Inflammatory macrophage treated with lipopolysaccharide for 1 hour (primary cell): ENCODE results near the gene IPPK.

Experiments used
- DNase-seq, 2 donors: peaks; one replicate each; pipeline ENCODE4 v3.0.0-alpha.2; 2020 to 2022

The IPPK gene

DNA sequence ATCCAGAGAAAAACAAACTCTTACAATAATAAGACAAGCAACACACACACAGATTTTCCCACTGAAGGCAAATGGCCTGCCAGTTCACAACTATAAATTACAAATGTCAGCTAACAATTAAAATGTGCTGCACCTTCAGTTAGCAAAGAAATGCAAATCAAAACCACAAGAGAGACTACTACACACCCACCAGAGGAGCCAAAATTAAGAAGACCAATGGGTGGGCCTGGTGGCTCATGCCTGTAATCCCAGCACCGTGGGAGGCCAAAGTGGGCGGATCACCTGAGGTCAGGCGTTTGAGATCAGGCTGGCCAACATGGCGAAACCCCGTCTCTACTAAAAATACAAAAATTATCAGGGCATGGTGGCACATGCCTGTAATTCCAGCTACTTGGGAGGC lies 15.1 kb upstream of the IPPK start:
- no peak for DNase-seq

DNA sequence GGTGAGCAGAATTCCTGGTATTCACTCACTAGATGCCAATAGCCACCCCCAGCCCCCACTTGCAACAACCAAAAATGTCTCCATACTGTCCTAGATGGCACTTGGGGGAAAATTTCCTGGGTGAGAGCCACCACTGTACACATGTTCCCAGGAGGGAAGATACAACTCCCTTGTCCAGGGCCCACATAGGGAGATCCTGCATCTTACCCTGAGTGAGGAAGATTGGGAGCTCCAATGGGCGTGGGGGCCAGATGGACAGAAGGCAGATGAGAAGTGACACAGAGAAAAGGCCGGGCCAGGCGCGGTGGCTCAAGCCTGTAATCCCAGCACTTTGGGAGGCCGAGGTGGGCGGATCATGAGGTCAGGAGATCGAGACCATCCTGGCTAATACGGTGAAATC lies 12.3 kb upstream of the IPPK start:
- DNase-seq = no peak

DNA sequence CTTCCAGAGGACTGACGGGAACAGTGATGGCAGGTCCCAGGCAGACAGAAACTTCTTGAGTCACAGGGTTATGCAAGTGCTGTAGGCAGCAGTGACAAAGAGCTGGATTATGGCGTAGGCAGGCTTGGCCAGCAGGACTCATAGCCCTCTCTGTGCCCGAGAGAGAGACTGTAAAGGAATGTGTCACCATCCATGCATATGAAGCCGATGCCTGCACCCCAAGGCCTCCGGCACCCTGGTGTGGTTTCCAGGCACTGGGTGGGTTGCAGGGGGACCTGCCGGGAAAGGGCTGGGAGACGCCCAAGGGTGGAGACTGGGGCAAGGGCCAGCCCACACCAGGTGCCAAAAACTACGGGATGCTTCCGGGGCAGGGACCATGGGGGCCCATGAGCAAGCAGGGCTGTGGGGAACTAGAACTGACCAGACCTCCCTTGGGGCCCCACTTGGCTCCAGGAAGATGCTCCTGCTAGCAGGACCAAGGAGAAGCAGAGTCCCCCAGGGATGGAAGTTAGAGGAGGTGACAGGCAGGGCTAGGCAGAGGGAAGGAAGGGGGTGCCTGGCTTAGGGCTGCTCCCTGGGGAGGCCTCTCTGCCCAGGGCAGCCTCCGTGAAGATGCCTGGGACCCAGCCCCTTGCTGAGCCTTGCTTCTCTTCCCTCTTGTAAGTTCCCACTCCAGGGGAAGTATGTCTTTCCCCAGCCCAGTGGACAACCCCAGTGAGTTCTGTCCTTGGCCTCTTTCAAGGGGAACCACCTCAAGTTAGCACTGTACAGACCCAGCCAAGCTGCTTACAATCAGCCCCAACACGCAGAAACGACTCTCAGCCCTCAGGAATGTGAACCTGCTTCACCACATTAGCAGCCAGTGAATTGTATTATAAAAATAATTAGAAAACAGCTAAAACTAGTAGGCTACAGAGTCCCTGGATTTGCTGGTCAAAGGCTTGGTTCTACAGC lies 10.5 kb upstream of the IPPK start:
- DNase-seq = peak in 1 of 2 donors; percentile 38

DNA sequence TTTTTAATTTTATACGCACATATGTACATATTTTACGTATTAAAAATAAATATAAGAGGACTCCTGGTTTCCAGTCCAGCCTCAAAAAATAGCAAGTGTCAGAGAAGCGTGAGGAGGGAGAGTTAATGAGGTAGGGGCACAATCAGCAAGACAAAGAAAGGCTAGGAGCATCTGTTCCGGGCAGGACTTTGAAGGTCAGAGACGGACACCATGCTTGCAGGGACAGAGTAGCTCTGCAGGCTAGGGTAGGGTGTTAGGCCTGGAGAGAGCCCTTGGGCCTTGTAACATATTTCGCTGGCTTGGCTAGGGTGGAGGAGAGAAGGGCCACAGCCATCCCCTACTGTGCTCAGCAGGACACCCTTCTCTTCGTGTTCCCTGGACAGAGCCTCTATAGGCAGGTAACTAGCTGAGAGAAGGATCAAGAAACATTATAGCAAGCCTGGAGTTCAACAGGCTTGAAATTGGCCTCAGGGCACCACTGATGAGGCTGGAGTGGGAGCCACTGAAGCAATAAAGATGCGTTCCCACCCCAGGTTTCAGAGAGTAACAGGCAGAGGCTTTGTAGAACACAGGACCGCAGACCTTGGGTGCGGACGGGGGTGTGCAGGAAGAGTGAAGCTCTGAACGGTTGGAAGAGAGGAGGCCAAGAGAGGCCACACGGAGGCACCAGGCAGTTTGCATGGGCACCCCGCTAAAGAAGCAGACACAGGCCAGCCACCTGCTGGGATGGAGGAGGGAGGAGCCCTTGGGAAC lies 9.7 kb upstream of the IPPK start:
- no peak for DNase-seq

DNA sequence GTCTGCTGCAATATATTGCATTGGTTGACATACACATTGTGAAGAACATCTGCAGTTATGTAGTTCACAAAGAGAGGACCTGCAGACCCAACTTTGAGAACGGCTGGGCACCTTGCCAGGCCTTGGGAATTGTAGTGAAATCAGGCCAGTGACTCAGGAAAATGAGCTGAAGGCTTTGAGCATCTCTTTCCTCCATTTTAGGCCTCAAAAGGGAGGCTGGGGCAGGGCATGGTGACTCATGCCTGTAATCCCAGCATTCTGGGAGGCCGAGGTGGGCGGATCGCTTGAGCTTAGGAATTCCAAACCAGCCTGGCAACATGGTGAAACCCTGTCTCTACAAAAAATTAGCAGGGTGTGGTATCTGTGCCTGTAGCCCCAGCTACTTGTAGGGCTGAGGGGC lies 1.4 kb upstream of the IPPK start:
- DNase-seq = no peak

DNA sequence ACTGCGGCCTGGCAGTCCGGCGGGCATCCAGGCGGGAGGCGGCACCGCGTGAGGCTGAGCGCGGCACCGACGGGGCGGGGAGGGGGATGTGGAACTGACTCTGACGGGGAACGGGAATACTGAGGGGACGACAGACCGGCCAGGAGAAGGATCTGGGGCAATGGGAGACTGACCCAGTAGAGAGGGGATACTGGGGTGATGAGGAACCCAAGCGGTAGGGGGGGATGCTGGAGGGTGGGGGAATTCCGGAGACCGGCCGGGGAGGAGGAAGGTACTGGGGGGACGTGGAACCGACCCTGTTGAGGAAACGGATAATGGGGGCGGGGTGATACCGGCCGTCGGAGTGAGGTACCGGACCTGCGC lies 423 bp downstream of the IPPK start:
- peak; percentile 36 to 51 for DNase-seq

DNA sequence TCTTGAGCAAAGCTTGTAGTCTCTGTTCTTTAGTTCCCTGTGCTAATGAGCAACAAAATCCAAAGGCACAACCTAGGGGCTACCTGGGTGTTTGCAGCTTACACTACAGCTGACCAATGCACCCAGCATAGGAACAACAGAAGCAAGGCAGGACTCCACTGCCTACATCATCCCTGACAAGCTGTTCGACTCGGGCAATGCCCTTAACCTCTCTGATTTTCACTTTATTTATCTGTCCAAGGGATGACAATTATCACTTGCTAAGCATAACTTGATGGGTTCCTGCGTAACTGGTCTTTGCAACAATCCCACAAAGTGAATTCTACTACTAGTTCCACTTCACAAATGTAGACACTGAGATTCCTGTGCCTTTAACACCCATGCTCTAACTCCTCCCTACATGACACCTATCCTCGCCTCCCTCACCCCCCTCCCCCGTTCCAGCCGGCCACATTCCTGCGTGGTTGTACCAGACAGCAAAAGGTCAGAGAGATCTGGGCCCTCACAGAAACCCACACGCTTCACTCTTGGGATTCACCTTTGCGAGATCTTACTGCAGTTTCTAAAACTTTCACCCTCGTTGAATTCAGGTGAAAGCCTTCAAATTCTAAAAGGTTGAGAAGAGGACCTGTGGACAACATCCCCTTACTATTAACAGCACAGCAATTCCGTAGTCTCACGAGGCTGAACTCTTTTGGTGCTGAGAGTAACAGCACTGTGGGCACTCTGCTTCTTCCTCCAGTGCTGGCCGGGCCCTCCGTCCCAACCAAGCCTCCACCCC lies 995 bp downstream of the IPPK start:
- no peak for DNase-seq

DNA sequence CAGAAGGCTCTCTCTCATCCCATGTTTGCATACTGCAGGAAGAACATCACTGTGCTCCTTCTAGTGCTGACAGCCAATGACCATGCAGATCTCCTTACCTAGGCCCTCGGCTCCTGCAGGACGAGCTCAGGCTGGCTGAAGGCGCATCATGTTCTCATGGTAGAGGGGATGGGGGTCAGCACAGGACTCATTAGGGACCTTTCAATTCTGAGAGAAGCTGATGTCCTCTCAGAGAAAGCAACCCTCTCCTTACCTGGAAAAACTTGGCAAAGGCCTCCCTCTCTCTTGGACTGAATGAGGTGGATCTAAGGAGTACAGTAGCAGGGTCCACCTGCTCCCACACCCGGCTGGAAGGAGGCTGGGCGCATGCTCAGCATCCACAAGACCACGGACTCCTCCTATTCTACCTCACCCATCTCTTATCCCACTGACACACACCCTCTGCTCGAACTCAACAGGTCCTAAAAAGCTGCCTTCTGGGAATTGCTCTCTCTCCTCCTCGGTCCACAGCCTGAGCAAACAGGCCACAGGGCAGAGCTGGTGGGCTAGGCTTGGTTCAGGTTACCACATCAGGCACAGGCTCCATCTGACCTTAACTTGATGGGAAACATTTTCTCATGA lies 2.9 kb downstream of the IPPK start:
- DNase-seq = no peak

DNA sequence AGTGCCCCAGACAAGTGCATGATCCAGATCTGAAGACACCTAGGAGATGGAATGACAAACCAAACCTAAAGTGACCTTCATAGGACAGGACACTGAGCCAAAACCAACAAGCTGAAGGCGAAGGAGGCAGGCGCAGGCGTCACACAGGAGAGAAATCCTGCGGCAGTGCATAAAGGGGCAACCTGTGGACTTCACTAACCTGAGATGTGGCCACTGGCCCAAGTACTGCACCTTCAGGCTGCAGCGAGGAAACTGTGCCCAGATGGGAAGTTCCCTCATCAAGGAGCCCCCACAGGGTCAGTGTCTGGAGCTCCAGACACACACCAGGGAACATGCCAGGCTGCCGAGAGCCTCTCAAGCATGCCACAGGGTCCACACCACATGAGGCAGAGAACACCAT lies 3.7 kb downstream of the IPPK start:
- no peak for DNase-seq

DNA sequence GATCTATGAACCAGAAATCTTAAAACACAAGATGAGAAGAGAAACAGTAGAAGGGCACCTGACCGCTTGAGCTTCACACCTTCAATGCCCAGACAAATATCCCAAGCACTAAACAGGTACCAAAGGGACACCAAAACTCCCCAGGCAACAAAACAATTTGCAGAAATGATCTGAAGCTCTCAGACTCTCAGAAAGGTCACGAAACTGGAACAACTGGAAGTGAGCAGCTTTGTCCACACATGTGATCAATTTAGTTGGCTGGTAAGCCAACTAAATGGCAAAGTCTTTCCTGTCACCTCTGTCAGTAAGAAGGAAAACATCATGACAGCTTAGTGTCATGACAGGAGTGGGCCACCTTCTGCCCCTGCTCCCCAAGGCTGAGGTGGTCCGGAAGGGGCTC lies 4.1 kb downstream of the IPPK start:
- no peak for DNase-seq

DNA sequence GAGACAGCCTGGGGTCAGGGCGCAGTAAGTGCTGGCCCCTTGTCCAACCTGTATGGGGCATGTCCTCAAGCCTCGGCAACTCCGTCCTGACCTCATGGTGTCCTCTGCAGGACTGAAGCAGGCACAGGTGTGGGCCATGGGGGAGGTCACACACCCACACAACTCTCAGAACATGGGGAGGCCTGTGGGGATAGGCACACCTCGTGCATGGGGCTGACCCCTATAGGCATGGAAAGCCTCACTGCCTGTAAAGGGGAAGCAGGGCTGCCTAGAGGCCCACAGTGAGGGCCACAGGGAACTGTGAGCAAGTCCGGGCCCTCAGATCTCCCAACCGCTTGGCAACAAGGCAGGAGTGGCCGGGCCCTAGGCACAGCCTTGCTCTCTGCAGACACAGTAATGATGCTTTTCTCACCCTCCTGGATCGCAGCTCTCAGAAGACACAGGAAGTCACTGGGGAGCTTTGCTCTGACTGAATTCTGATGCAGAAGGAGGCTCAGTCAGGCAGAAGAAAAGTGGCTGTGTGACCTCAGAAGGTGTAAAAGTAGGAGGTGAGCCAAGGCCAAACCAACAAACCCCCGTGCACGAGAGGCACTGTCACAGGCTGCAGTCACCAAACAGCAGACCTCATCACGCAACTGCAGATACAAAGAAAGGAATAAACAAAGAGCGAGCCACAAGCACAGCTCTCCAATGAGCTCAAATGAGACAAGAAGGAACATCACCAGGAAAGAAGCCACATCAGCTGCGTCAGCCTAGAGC lies 5.4 kb downstream of the IPPK start:
- DNase-seq = no peak

DNA sequence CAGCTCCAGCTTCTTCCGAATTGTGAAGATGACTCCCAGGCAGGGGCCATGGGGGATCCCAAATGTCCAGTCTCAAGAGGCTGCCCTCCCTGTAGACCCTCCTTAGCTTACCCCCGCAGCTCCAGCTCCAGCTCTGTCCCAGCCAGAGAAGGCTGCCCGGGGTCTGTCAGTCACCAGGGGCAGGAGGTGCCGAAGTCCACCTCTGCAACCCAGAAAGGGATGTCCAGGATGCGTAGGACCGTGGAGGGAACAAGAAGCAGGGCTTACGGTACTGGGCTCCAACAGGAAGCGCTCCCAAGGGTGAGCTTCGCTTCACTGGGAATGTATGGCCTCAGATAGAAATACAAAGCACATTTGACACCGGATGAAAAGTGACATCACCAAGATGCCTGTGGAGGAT lies 6.0 kb downstream of the IPPK start:
- DNase-seq = no peak

DNA sequence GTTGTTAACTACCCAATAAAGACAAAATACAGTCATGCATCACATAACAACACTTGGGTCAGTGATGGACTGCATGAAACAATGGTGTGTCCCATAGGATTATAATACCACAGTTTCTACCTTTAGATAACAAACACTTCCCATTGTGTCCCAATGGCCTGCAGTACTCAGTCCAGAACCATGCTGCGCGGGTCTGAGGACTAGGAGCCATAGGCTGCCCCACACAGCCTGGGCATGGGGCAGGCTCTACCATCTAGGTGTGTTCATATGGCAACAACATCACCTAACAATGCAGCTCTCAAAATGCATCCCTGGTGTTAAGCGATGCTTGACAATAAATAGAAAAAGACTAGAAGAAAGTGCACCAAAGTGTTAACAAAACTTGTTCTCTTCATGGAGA lies 6.8 kb downstream of the IPPK start:
- DNase-seq = no peak

DNA sequence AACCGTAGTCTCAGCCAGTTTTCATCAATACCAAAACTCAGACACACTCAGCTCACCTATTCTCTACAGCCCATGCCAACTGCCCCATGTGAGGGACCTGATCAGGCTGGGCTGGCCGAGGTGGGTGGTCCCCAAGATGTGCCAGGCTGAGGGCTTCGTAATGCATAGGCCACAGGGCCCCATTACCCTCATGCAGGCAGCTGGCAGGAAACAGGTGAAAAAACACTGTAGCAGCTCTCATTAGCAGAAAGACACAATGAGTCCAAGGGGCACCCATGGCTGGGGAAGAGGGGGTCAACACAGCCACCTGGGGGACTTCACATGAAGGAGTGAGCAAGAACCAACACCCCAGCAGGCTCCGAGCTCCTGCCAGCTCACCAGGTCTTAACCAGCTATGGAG lies 8.2 kb downstream of the IPPK start:
- no peak for DNase-seq

DNA sequence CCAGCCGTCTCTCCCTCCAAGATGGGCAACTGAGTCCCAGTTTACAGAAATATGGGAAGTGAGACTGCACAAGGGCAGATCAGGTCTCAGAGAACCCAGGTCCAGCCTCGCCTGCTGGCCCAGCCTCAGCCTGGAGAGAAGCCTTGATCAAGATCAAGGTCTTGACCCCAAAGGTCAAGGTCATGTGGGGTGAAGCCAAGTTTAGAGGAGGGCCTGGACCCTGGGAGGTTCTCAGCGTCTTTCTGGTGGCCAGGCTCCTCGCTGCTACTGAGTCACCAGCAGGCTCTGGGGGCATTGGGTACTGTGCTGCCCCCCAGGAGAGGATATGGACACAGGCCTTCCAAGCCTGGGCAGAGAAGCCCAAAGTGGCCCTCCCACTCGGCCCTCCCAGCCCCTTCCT lies 8.8 kb downstream of the IPPK start:
- no peak for DNase-seq

DNA sequence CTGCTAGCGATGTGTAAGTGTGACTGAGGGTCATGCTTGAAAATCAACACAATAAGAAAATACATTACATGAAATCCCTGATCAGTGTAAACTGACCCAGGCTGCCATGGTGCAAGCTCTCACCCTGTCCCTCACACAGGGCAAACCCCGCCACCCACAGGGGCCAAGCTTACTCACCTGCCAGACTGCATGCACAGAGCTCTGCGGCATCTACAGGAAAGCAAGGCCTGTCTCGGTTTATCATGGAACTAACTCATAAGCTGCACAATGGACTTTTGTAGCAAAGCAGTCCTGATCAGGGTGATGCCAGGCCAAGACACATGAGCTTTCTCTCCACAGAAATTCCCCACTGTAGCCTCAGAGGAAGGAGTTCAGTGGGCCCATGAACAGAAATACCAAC lies 9.7 kb downstream of the IPPK start:
- no peak for DNase-seq

DNA sequence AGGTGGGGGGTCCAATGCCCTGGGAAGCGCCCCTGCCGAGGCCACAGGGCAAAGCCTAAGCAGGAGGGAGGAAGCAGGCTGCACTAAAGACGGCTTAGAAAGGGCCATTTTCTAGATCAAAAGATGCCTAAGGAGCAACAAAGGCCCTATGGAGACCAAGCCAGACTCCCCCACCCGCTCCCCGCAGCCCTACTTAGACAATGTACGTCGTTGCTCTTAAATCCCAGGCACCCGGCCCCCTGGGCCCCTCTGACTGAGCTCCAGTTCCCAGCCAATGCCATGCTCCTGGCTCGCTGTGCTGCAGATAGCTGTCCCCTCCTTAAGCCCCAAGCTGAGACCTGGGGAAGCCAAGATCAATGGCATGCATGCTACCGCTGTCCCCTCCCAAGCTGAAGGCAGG lies 10.3 kb downstream of the IPPK start:
- DNase-seq = no peak

DNA sequence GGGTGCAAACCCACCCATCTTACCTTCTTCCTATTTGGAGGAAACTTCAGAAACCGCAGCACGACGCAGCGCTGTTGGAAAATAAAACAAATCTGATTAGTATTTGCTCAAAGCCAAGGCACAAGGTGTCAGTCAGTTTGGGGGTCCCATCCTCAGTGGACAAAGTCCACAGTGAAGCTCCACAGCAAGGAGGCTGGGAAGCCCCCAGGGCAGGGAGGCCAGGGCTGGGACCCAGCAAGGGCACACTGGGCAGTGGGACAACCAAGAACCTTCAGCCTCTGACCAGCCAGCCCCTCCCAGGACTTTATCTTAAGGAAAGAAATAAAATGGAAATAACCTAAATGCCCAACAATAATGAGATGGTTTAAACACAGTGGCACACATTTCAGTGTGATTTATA lies 11.3 kb downstream of the IPPK start:
- DNase-seq = no peak

DNA sequence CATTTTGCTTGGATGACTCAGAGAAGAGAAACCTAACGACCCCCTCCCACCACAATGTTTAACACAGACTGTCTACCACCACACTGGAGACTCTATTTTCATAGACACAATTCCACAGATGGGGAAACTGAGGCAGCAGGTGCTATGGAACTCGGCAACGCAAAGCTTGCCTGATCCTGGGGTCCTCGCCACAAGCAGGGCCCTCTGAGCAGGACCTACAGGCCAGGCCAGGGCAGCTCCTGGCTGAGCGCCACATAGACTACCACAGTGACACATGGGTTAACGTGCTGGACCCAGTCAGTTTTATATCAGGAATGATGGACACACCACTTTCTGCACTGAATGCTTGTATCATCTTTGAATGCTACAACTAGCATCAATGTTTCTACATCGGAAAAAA lies 11.8 kb downstream of the IPPK start:
- no peak for DNase-seq

DNA sequence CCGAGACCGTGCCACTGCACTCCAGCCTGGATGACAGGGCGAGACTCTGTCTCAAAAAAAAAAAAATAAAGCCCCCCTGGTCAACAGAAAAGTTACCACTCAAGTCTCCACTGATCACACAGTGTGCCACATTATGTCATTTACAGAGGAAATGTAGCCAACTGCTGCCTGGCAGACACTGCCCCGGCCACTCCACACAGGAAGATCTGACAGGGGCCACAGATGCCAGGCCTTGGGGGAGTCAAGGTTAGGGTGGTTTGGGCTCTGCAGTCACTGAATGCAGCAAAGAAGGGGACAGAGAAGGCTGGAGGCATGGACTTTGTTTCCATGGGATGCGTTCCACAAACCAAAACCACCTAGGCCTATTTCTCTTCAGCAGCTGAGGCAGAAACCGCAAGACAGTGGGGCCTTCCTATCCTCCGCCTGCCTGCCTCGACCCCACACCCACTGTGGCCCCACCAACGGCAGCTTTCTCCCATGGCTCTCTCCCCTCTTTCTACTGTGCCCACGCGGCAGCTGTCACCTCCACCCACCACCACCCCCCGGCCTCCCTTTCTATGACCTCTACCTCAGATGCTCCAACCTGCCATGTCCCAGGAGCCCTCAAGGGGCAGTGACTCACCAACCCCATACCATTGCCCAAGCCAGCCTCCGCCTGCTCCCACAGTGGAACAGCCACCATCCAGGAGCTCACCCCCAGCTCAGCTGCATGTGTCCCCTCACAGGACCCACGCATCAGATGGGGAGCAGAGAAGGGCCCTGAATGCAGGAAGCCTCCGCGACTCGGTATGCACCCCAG lies 12.4 kb downstream of the IPPK start:
- no peak for DNase-seq

DNA sequence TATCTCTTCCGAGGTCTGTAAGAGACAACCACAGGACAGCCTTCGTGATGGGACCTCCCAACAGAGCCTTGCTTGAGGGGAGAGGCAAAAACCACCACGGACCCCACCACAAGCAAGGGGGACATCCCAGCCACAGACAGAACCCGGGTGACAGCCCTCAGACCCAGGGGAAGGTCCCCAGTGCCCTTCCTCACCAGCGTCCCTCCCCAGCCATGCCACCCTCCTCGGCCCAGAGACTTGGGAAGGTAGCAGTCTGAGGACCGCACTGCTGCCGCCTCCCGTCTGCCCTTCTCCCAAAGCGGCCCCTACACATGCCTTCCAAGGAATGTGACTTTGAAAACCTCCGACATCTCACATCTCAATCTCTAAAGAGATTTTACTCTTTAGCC lies 13.4 kb downstream of the IPPK start:
- no peak for DNase-seq
